ENCODE measurements around the gene SBNO2. TPM values are rescaled to one million over a fixed set of nuclear protein-coding genes. Genes with fewer than 3 reads are reported as not detected.

SBNO2 gene
- total RNA-seq, 1 experiment from 2014 or later, result 46.3 TPM

DNA sequence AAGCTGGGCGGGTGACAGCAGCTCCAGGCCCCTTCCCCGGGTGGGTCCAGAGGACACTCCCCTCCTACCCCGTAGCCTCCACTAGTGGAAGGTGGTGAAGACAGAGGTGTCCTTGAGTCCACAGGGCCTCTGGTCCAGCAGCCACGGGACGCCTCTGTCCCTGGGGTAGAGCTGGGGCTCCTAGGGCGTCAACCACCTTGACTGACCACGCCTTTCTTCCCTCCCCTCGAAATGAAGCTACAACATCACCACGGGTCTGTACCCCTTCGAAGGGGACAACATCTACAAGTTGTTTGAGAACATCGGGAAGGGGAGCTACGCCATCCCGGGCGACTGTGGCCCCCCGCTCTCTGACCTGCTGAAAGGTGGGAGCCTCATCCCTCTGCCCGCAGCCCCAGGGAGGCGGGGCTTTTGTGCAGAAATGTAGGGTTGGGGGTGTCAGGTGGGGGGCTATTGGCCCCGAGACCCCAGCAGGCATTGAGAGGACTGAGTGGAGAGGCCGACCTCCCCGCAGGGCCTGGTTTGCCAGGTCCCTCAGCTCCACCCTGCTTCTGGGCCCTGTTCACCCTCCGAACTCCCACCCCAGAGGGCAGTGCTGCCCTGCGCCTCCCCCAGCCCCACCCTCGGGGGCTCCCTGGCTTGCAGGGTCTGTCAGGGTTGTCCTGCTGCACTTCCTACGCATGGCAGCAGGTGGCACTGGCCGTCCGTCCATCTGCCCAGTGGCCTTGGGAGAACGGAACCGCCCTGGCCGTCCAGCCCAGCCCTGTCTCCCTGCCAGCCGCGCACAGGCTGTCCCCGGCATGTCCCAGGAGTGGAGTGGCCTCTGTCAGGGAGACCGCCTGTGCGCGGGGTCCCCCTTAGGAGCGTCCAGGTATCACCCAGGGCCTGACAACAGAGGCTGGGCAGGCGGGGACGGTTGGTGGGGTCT is 47.2 kb upstream of the SBNO2 start:
- H2BK12ac ChIP-seq (ENCODE audit: insufficient read length, low read depth, low read length), result no peak overlapping the region
- Mint-ChIP-seq H3K4me3 (no peak overlapping the region), H3K4me1 (peaks cover 4 to 17% of the 10 kb centered on the region in 2 experiments; a peak in 3 of 4 replicates), H3K27me3 (ENCODE audit: low read depth) (no peaks in the 10 kb centered on the region), H3K9me3 (no peaks in the 10 kb centered on the region), H3K27ac (no peak overlapping the region), H3K36me3 (ENCODE audit: insufficient read depth in 1 of 3, low read depth in 3 of 3) (peaks cover 2 to 9% (median 6%) of the 10 kb centered on the region in 3 experiments; a peak in 5 of 7 replicates)
- H3K23ac ChIP-seq (ENCODE audit: insufficient read length, low read depth, low read length), result no peak overlapping the region
- H2AFZ ChIP-seq (ENCODE audit: low read length), result no peak overlapping the region
- TF ChIP-seq, protein P1, sequence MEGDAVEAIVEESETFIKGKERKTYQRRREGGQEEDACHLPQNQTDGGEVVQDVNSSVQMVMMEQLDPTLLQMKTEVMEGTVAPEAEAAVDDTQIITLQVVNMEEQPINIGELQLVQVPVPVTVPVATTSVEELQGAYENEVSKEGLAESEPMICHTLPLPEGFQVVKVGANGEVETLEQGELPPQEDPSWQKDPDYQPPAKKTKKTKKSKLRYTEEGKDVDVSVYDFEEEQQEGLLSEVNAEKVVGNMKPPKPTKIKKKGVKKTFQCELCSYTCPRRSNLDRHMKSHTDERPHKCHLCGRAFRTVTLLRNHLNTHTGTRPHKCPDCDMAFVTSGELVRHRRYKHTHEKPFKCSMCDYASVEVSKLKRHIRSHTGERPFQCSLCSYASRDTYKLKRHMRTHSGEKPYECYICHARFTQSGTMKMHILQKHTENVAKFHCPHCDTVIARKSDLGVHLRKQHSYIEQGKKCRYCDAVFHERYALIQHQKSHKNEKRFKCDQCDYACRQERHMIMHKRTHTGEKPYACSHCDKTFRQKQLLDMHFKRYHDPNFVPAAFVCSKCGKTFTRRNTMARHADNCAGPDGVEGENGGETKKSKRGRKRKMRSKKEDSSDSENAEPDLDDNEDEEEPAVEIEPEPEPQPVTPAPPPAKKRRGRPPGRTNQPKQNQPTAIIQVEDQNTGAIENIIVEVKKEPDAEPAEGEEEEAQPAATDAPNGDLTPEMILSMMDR (conservative IDR thresholded peaks at IDR 0.05), result peak; percentile 68
- no peak overlapping the region for H2BK5ac ChIP-seq (ENCODE audit: insufficient read length, low read length)
- H3K14ac ChIP-seq (ENCODE audit: insufficient read depth, low read length), result no peak overlapping the region
- WGBS (ENCODE audit: extremely low coverage, insufficient read length, low lambda C conversion rate), result no CpG with 5 or more reads among the region's 38 CpGs
- H4K5ac ChIP-seq (ENCODE audit: insufficient read length, low read depth, low read length), result no peak overlapping the region
- H4K20me1 ChIP-seq (ENCODE audit: control insufficient read depth, insufficient read depth, insufficient read length), result no peaks in the 10 kb centered on the region
- no peak overlapping the region for H4K91ac ChIP-seq (ENCODE audit: insufficient read length, low read depth, low read length)
- H4K8ac ChIP-seq (replicated peaks; ENCODE audit: insufficient read length, low read depth, low read length), result no peak overlapping the region
- H3K79me1 ChIP-seq (ENCODE audit: insufficient read depth, low read depth, low read length, poor library complexity, severe bottlenecking), result peaks cover 4% of the 10 kb centered on the region
- H3T11ph ChIP-seq (ENCODE audit: low read length), result no peak overlapping the region
- no peak overlapping the region for H3K4me2 ChIP-seq (ENCODE audit: insufficient read depth, insufficient read length, low read length)
- H3K79me2 ChIP-seq (ENCODE audit: insufficient read depth, low read length), result peaks cover 5% of the 10 kb centered on the region; the same call in 1 of the 2 replicates
- H3K4ac ChIP-seq (ENCODE audit: low read depth, low read length), result no peak overlapping the region
- H3K4me1 ChIP-seq (ENCODE audit: insufficient read depth, low read length), result no peaks in the 10 kb centered on the region
- no peak overlapping the region for H2BK20ac ChIP-seq (ENCODE audit: low read depth, low read length, poor library complexity, severe bottlenecking)
- H2BK15ac ChIP-seq (ENCODE audit: low read depth, low read length), result no peak overlapping the region
- no peak overlapping the region for H3K27ac ChIP-seq (ENCODE audit: insufficient read length, low read depth, low read length)
- no peak overlapping the region for H2AK5ac ChIP-seq (ENCODE audit: insufficient read length, low read length)
- H3K18ac ChIP-seq (ENCODE audit: insufficient read length, low read depth, low read length), result no peak overlapping the region
- no peaks in the 10 kb centered on the region for H3K27me3 ChIP-seq (ENCODE audit: insufficient read depth, low read length)
- H3K23me2 ChIP-seq (ENCODE audit: insufficient read length, low read depth, low read length, poor library complexity, severe bottlenecking), result no peaks in the 10 kb centered on the region
- H3K9me3 ChIP-seq (ENCODE audit: control insufficient read depth, low read depth, low read length), result no peaks in the 10 kb centered on the region
- H2BK120ac ChIP-seq (ENCODE audit: low read depth, low read length, poor library complexity, severe bottlenecking), result no peak overlapping the region
- no peak for DNase-seq
- H3K56ac ChIP-seq (ENCODE audit: insufficient read length, low read depth, low read length), result no peak overlapping the region
- no peak overlapping the region for H3K9ac ChIP-seq (ENCODE audit: extremely low read depth, insufficient read length, low read length)
